HepG2 (cell line): ENCODE measurements around the gene EEF2. TPM values are rescaled to one million over a fixed set of nuclear protein-coding genes. Genes with fewer than 3 reads are reported as not detected.

Experiments used
- ATAC-seq: fragments of 200-7000 bp; cut with Tn5 transposase; 3 replicates; pipeline ENCODE4 v1.9.1; 2020; ENCODE audit warnings: mild to moderate bottlenecking, moderate library complexity
- BruUV-seq: library from RNA; stranded (reverse); fragments of 400-500 nt; replicated peaks from 2 replicates; lab custom pipeline; 2021; lab: Mats Ljungman, UMichigan
- CTCF ChIA-PET: fragments of 300-600 bp; formaldehyde crosslinking; extraction: SDS; loops from one replicate; lab custom pipeline; 2021; ENCODE audit warnings: low total read pairs, inconsistent platforms, low intra/inter-chr PET ratio; lab: Yijun Ruan, JAX
- POLR2A ChIA-PET: fragments of 350-600 bp; sonication (Branson Sonifier 250); formaldehyde crosslinking; loops from one replicate; lab custom pipeline; 2020; ENCODE audit warnings: antibody characterized with exemption, inconsistent platforms; lab: Yijun Ruan, JAX
- DNase-seq: peaks from one replicate; pipeline ENCODE4 v3.0.0-alpha.2; 2015; ENCODE audit warnings: low spot score
- FAIRE-seq: peaks from 3 replicates; lab custom pipeline; 2011; peaks lifted over from hg19 to GRCh38; lab: Jason Lieb, UNC
- H2AFZ ChIP-seq: one replicate; pipeline ENCODE4 v1.6.1; 2011; ENCODE audit warnings: low read length, inconsistent platforms
- H3K27ac ChIP-seq: fragments of 300-600 bp; 3 replicates; pipeline ENCODE4 v1.8.0; 2011; ENCODE audit warnings: mixed run types, mild to moderate bottlenecking, mixed read lengths, low read length, inconsistent platforms; ENCODE audit not compliant: insufficient read depth; ENCODE audit errors: extremely low read length
- H3K27me3 ChIP-seq, 2 experiments: fragments of 200-600 bp in 1 of 2; 2 replicates in 1 of 2; 3 replicates in 1 of 2; pipeline versions ENCODE4 v1.6.0 to v1.8.0; 2011; ENCODE audit warnings: low read length in 2 of 2, mild to moderate bottlenecking in 2 of 2, moderate library complexity in 2 of 2, inconsistent platforms in 1 of 2; ENCODE audit not compliant: insufficient read depth in 2 of 2, control insufficient read depth in 1 of 2
- H3K36me3 ChIP-seq, 2 experiments: fragments of 200-600 bp in 1 of 2; replicated peaks in 1 of 2; 2 replicates in 1 of 2; 3 replicates in 1 of 2; pipeline versions ENCODE4 v1.5.1 to v1.8.0; 2011; ENCODE audit warnings: low read length in 2 of 2, inconsistent platforms in 1 of 2; ENCODE audit not compliant: insufficient read depth in 2 of 2, control insufficient read depth in 1 of 2
- H3K4me1 ChIP-seq: 2 replicates; pipeline ENCODE4 v1.5.1; 2012; ENCODE audit warnings: low read length, inconsistent platforms; ENCODE audit not compliant: insufficient read depth
- H3K4me2 ChIP-seq: 2 replicates; pipeline ENCODE4 v1.6.0; 2011; ENCODE audit warnings: low read depth, low read length, inconsistent platforms
- H3K4me3 ChIP-seq, 3 experiments: fragments of 200-600 bp in 1 of 3; sonication (generic), shearing (Covaris generic) in 1 of 3; replicated peaks in 1 of 3; 2 replicates each; pipeline ENCODE4 v1.5.1; 2011 to 2016; ENCODE audit warnings: low read length in 3 of 3, inconsistent platforms in 2 of 3, low read depth in 2 of 3, mild to moderate bottlenecking in 2 of 3, control low read depth in 1 of 3, mixed read lengths in 1 of 3; ENCODE audit not compliant: insufficient read depth in 1 of 3
- H3K79me2 ChIP-seq: one replicate; pipeline ENCODE4 v1.6.1; 2011; ENCODE audit warnings: low read length, inconsistent platforms; ENCODE audit not compliant: insufficient read depth
- H3K9ac ChIP-seq: 2 replicates; pipeline ENCODE4 v1.6.0; 2011; ENCODE audit warnings: mild to moderate bottlenecking, low read depth, low read length, inconsistent platforms; ENCODE audit not compliant: insufficient read depth
- H3K9me3 ChIP-seq: 2 replicates; pipeline ENCODE4 v1.5.1; 2012; ENCODE audit warnings: mild to moderate bottlenecking, low read length
- H4K20me1 ChIP-seq: 2 replicates; pipeline ENCODE4 v1.6.0; 2011; ENCODE audit warnings: inconsistent platforms, mild to moderate bottlenecking, low read length, moderate library complexity; ENCODE audit not compliant: insufficient read depth
- NBN ChIP-seq: fragments of 450-650 bp; conservative IDR thresholded peaks from 2 replicates; pipeline ENCODE4 v1.6.1; 2017
- PATZ1 ChIP-seq: sonication (generic); formaldehyde crosslinking; IDR thresholded peaks from 2 replicates; pipeline ENCODE4 v1.4.0; 2020; ENCODE audit warnings: missing genetic modification reagents
- SATB2 ChIP-seq: sonication (generic); formaldehyde crosslinking; IDR thresholded peaks from 2 replicates; pipeline ENCODE4 v1.5.0; 2020; ENCODE audit warnings: missing genetic modification reagents
- ZBTB8A ChIP-seq: sonication (generic); formaldehyde crosslinking; IDR thresholded peaks from 2 replicates; pipeline ENCODE4 v1.4.0; 2020; ENCODE audit warnings: mild to moderate bottlenecking, low read depth, missing genetic modification reagents, borderline replicate concordance
- ZNF512B ChIP-seq: sonication (generic); formaldehyde crosslinking; IDR thresholded peaks from 2 replicates; pipeline ENCODE4 v1.5.1; 2020; ENCODE audit warnings: missing genetic modification reagents, mild to moderate bottlenecking, borderline replicate concordance
- WGBS: methylation state at CpG from one replicate; pipeline ENCODE4 v1.1.6; 2017; ENCODE audit warnings: low lambda C conversion rate; 5-methylcytosine and 5-hydroxymethylcytosine counted together
- in situ Hi-C: cut with HindIII; loops from 2 replicates; pipeline ENCODE4 v1.10.0; 2017; ENCODE audit warnings: low pct_unique_long_range_greater_than_20kb; ENCODE audit not compliant: extremely low pct_ligation_motif_present
- intact Hi-C: fragments of 100-400 bp; cut with micrococcal nuclease; formaldehyde crosslinking; loops from one replicate; pipeline ENCODE4 v1.10.0; 2022; ENCODE audit not compliant: unreplicated experiment
- polyA plus RNA-seq, 8 experiments: library from polyadenylated mRNA; depleted of rRNA in 3 of 8; stranded (reverse) in 7 of 8; unstranded in 1 of 8; fragments of >200 nt; fragmentation: Illumina TruSeq in 4 of 8; extraction: Trizol in 4 of 8; gene quantifications; 2 replicates each; pipeline versions ENCODE4 v1.2.1 to v1.2.3, GENCODE V29; 2011 to 2016; ENCODE audit warnings: low read depth in 4 of 8, missing spikeins in 1 of 8, mixed read lengths in 1 of 8; ENCODE audit not compliant: insufficient read depth in 1 of 8
- total RNA-seq, 5 experiments: library from RNA; depleted of rRNA; stranded (reverse); fragments of >200 nt; fragmentation: Illumina TruSeq; extraction: Trizol; gene quantifications; 2 replicates each; pipeline ENCODE4 v1.2.3, GENCODE V29; 2016; ENCODE audit warnings: low read depth in 1 of 5

EEF2 gene
- total and polyA plus RNA-seq, 2 of the 13 experiments (the other 11 are each of a cell fraction or from before 2014, with no cell fraction given): 1,441 to 1,777 TPM

- TF ChIP-seq ZNF512B (no peak), ZBTB8A (no peak)
- TF ChIP-seq, all 625 proteins: peak for 0
These were observed 40.1 kb upstream of the EEF2 start (continued) for GRCh38 chr19:4025317-4025716.

- CTCF ChIA-PET: no interaction called here
These were observed 38.5 kb upstream of the EEF2 start for GRCh38 chr19:4023600-4024398.

More at GRCh38 chr19:4023600-4024398, 38.5 kb upstream of the EEF2 start:
- no peak for ATAC-seq
- no peak overlapping the region for H3K27ac ChIP-seq
- no peaks in the 10 kb centered on the region for H3K9me3 ChIP-seq
- BruUV-seq: no TSS peak
- POLR2A ChIA-PET: no interaction called here
- peaks cover 14 to 24% of the 10 kb centered on the region in 2 experiments; a peak in 4 of 5 replicates for H3K36me3 ChIP-seq
- H3K4me2 ChIP-seq: no peak overlapping the region
- no peak overlapping the region for H2AFZ ChIP-seq
- H3K79me2 ChIP-seq: peaks cover 7% of the 10 kb centered on the region
- 93% methylated on average over 14 of the region's 34 CpGs for WGBS
- no peaks in the 10 kb centered on the region for H3K27me3 ChIP-seq
- in situ Hi-C loops: no loop called here
- no peak overlapping the region for H3K9ac ChIP-seq
- no peak for DNase-seq
- H3K4me1 ChIP-seq: no peaks in the 10 kb centered on the region
- TF ChIP-seq NBN (no peak), PATZ1 (no peak), SATB2 (no peak)
- H4K20me1 ChIP-seq: no peaks in the 10 kb centered on the region
- H3K4me3 ChIP-seq: no peak overlapping the region
- no peak for FAIRE-seq
- intact Hi-C loops: no loop called here
